Duodenal mucosa (tissue), 2 donors: Measurements from ENCODE around the gene SSMEM1.
"Not testable (repeated sequence)": the region's sequence is repeated elsewhere in the genome, so short reads cannot be mapped to it uniquely, and the experiment has no call there.

Source experiments
- H3K27ac ChIP-seq: one replicate; pipeline ENCODE4 v1.7.0; 2013; ENCODE audit warnings: low read depth, low read length
- H3K27me3 ChIP-seq, 2 donors: one replicate each; pipeline ENCODE4 v1.7.0; 2013; ENCODE audit warnings: low read length in 2 of 2, control low read depth in 1 of 2; ENCODE audit not compliant: insufficient read depth in 2 of 2, control insufficient read depth in 1 of 2
- H3K36me3 ChIP-seq, 2 donors: one replicate each; pipeline ENCODE4 v1.7.0; 2013; ENCODE audit warnings: low read length in 2 of 2, control low read depth in 1 of 2; ENCODE audit not compliant: insufficient read depth in 2 of 2, control insufficient read depth in 1 of 2
- H3K4me1 ChIP-seq, 2 donors: one replicate each; pipeline ENCODE4 v1.7.0; 2013; ENCODE audit warnings: low read length in 2 of 2, control low read depth in 1 of 2; ENCODE audit not compliant: insufficient read depth in 2 of 2, control insufficient read depth in 1 of 2
- H3K4me3 ChIP-seq, 2 donors: one replicate each; pipeline ENCODE4 v1.7.0; 2013; ENCODE audit warnings: low read length in 2 of 2, low read depth in 1 of 2
- H3K9ac ChIP-seq, 2 donors: one replicate each; pipeline ENCODE4 v1.7.0; 2013; ENCODE audit warnings: low read length in 2 of 2, low read depth in 1 of 2
- H3K9me3 ChIP-seq, 2 donors: one replicate each; pipeline ENCODE4 v1.7.0; 2013; ENCODE audit warnings: low read length in 2 of 2, control low read depth in 1 of 2; ENCODE audit not compliant: control insufficient read depth in 1 of 2

SSMEM1 gene

GRCh38 chr7:130184349-130184748, 23.3 kb upstream of the SSMEM1 start:
- H3K4me3 ChIP-seq, H3K9ac ChIP-seq, H3K27ac ChIP-seq, H3K27me3 ChIP-seq, H3K4me1 ChIP-seq, H3K9me3 ChIP-seq: not testable (repeated sequence)
- peaks cover 3 to 38% of the 10 kb centered on the region in 2 donors for H3K36me3 ChIP-seq

GRCh38 chr7:130187360-130187759, 20.3 kb upstream of the SSMEM1 start:
- H3K27ac ChIP-seq = no peak overlapping the region
- no peak overlapping the region for H3K4me3 ChIP-seq
- peaks cover 0 to 43% of the 10 kb centered on the region in 2 donors for H3K36me3 ChIP-seq
- H3K27me3 ChIP-seq = no peaks in the 10 kb centered on the region
- no peaks in the 10 kb centered on the region for H3K9me3 ChIP-seq
- no peaks in the 10 kb centered on the region for H3K4me1 ChIP-seq
- H3K9ac ChIP-seq = no peak overlapping the region

GRCh38 chr7:130189343-130189742, 18.3 kb upstream of the SSMEM1 start:
- H3K4me3 ChIP-seq = no peak overlapping the region
- no peak overlapping the region for H3K9ac ChIP-seq
- H3K36me3 ChIP-seq = peaks cover 6 to 39% of the 10 kb centered on the region in 2 donors
- H3K27me3 ChIP-seq = no peaks in the 10 kb centered on the region
- H3K27ac ChIP-seq = no peak overlapping the region
- H3K9me3 ChIP-seq = no peaks in the 10 kb centered on the region
- H3K4me1 ChIP-seq = no peaks in the 10 kb centered on the region

- H3K9ac ChIP-seq = no peak overlapping the region
- no peak overlapping the region for H3K27ac ChIP-seq
- no peak overlapping the region for H3K4me3 ChIP-seq
- H3K27me3 ChIP-seq = no peaks in the 10 kb centered on the region
- H3K36me3 ChIP-seq = peaks cover 6 to 41% of the 10 kb centered on the region in 2 donors
- H3K4me1 ChIP-seq = no peaks in the 10 kb centered on the region
- no peaks in the 10 kb centered on the region for H3K9me3 ChIP-seq
These were observed 15.9 kb upstream of the SSMEM1 start for GRCh38 chr7:130191791-130192190.

GRCh38 chr7:130195396-130195795, 12.3 kb upstream of the SSMEM1 start:
- no peaks in the 10 kb centered on the region for H3K9me3 ChIP-seq
- H3K36me3 ChIP-seq = peaks cover 6 to 50% of the 10 kb centered on the region in 2 donors
- H3K4me3 ChIP-seq = no peak overlapping the region
- H3K27ac ChIP-seq = no peak overlapping the region
- H3K9ac ChIP-seq = no peak overlapping the region
- H3K4me1 ChIP-seq = no peaks in the 10 kb centered on the region
- H3K27me3 ChIP-seq = no peaks in the 10 kb centered on the region

- Histone ChIP-seq H3K36me3 (peaks cover 6 to 47% of the 10 kb centered on the region in 2 donors), H3K4me1 (no peaks in the 10 kb centered on the region), H3K9ac (no peak overlapping the region), H3K4me3 (no peak overlapping the region), H3K27me3 (no peaks in the 10 kb centered on the region), H3K27ac (no peak overlapping the region), H3K9me3 (no peaks in the 10 kb centered on the region)
These were observed 11.2 kb upstream of the SSMEM1 start for GRCh38 chr7:130196476-130196875.

GRCh38 chr7:130197094-130197493, 10.6 kb upstream of the SSMEM1 start:
- H3K27ac ChIP-seq = no peak overlapping the region
- H3K36me3 ChIP-seq = peaks cover 6 to 46% of the 10 kb centered on the region in 2 donors
- H3K27me3 ChIP-seq = no peaks in the 10 kb centered on the region
- H3K4me3 ChIP-seq = no peak overlapping the region
- no peaks in the 10 kb centered on the region for H3K4me1 ChIP-seq
- no peaks in the 10 kb centered on the region for H3K9me3 ChIP-seq
- no peak overlapping the region for H3K9ac ChIP-seq

- Histone ChIP-seq H3K4me3 (no peak overlapping the region), H3K4me1 (peaks cover 0 to 9% of the 10 kb centered on the region in 2 donors), H3K27me3 (no peaks in the 10 kb centered on the region), H3K27ac (no peak overlapping the region), H3K9ac (no peak overlapping the region), H3K9me3 (no peaks in the 10 kb centered on the region), H3K36me3 (peaks cover 8 to 33% of the 10 kb centered on the region in 2 donors)
These were observed 5.9 kb upstream of the SSMEM1 start for GRCh38 chr7:130201796-130202195.

- Histone ChIP-seq H3K27me3 (no peaks in the 10 kb centered on the region), H3K4me3 (peak within 1 kb of the TSS; percentile 97 to 99), H3K4me1 (peaks cover 0 to 9% of the 10 kb centered on the region in 2 donors), H3K9me3 (no peaks in the 10 kb centered on the region), H3K36me3 (peaks cover 8 to 21% of the 10 kb centered on the region in 2 donors), H3K27ac (peak within 1 kb of the TSS; percentile 83), H3K9ac (peak within 1 kb of the TSS; percentile 93 to 96)
These were observed 2.3 kb upstream of the SSMEM1 start, which contains the start of gene TMEM209 for GRCh38 chr7:130205084-130205947. TMEM209 (minus strand) TSS chr7:130205406; CDS start chr7:130205375, 31 bp downstream.

- Histone ChIP-seq H3K9ac (no peak overlapping the region), H3K9me3 (no peaks in the 10 kb centered on the region), H3K36me3 (peaks cover 8 to 9% of the 10 kb centered on the region in 2 donors), H3K27ac (no peak overlapping the region), H3K27me3 (no peaks in the 10 kb centered on the region), H3K4me1 (peaks cover 0 to 9% of the 10 kb centered on the region in 2 donors), H3K4me3 (no peak overlapping the region)
These were observed 627 bp upstream of the SSMEM1 start for GRCh38 chr7:130207033-130207432.
